Tibial nerve (tissue), 4 donors: ENCODE data around the gene NANOS1.

ENCODE experiments used
- EP300 ChIP-seq, 2 donors: sonication (generic); formaldehyde crosslinking; IDR thresholded peaks; one replicate each; pipeline ENCODE4 v1.6.1; 2017; ENCODE audit warnings: antibody characterized with exemption in 2 of 2, mild to moderate bottlenecking in 1 of 2
- POLR2A ChIP-seq, 2 donors: fragments of 450-650 bp; IDR thresholded peaks; one replicate each; pipeline ENCODE4 v1.6.1; 2017; ENCODE audit warnings: antibody characterized with exemption in 2 of 2, mild to moderate bottlenecking in 2 of 2, moderate library complexity in 2 of 2
- TF ChIP-seq, protein P1 (sequence below), 5 experiments: fragments of 200-600 bp in 3 of 5; fragments of 450-650 bp in 2 of 5; sonication (generic) in 3 of 5; IDR thresholded peaks; one replicate each; pipeline ENCODE4 v1.5.1; 2016 to 2019; ENCODE audit warnings: antibody characterized with exemption in 5 of 5, mild to moderate bottlenecking in 3 of 5, moderate library complexity in 2 of 5

DNA sequence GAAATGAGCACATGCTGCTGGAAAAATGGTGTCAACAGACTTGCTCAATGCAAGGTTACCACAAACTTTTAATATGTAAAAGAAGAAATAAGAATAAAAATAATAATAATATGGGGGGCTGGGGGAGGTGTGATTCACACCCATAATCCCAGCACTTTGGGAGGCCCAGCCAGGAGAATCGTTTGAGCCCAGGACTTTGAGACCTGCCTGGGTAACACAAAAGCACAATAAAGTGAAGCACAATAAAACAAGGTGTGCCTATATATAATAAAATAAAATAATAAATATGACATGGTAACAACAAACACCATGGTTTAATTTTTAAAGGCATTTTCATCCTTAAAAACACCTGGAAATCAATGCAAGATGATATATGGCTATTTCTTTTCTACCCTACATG is 26.0 kb downstream of the NANOS1 start:
- TF ChIP-seq, protein P1, sequence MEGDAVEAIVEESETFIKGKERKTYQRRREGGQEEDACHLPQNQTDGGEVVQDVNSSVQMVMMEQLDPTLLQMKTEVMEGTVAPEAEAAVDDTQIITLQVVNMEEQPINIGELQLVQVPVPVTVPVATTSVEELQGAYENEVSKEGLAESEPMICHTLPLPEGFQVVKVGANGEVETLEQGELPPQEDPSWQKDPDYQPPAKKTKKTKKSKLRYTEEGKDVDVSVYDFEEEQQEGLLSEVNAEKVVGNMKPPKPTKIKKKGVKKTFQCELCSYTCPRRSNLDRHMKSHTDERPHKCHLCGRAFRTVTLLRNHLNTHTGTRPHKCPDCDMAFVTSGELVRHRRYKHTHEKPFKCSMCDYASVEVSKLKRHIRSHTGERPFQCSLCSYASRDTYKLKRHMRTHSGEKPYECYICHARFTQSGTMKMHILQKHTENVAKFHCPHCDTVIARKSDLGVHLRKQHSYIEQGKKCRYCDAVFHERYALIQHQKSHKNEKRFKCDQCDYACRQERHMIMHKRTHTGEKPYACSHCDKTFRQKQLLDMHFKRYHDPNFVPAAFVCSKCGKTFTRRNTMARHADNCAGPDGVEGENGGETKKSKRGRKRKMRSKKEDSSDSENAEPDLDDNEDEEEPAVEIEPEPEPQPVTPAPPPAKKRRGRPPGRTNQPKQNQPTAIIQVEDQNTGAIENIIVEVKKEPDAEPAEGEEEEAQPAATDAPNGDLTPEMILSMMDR (IDR thresholded peaks at IDR 0.05): no peak
- TF ChIP-seq POLR2A (IDR thresholded peaks at IDR 0.05) (no peak), EP300 (IDR thresholded peaks at IDR 0.05) (no peak)
